ENCODE measurements around the gene FBXL16. TPM values are rescaled to one million over a fixed set of nuclear protein-coding genes. Genes with fewer than 3 reads are reported as not detected.

Gene FBXL16
- total RNA-seq, 6 experiments from 2014 or later, result 0.05 to 2.3 (median 1.7) TPM; not detected in 3

DNA sequence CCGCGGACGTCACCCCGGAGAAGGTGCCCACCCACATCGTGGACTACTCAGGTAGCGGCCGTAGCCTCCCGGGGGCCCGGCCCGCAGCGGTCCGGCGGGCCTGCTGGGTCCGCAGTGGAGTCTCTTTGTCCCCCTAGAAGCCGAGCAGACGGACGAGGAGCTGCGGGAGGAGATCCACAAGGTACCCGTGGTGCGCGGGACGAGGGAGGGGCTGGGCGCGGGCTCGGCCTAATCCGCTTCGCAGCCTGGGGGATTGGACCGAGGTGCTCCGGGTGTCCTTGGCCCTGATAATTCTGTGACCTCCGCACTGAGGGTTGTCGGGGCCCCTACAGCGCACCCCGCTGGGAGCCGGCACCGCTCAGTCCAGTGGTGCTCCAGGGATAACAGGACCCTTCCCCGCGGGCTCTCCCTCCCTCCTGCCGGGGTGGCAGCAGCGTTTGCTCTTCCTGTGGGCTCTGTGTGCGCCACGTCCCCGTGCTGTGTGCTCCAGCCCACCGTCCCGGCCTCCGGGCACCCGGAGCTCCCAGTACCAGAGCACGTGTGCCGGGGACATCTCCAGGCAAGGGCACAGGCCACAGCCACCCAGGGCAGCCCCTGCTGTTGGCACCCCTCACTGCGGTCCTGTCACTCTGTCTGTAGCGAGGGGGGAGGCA lies 37.0 kb downstream of the FBXL16 start:
- Histone ChIP-seq H3K27ac (peak overlapping the region; percentile 56 to 82 (median 65)), H3K27me3 (no peaks in the 10 kb centered on the region), H3K4me3 (peak overlapping the region; percentile 96 to 98 (median 97)), H3K36me3 (peaks cover 0 to 42% (median 15%) of the 10 kb centered on the region in 4 donors), H3K4me1 (peaks cover 0 to 15% (median 3%) of the 10 kb centered on the region in 4 donors), H3K9me3 (no peaks in the 10 kb centered on the region)
- intact Hi-C loops (cut with DNase I), result no loop called here
- ATAC-seq (peak in 1 of 4 donors; percentile 5), DNase-seq (no peak)
- no CpG with 5 or more reads among the region's 50 CpGs for WGBS (ENCODE audit: insufficient coverage, low coverage, low lambda C conversion rate, missing lambda C conversion rate)
- TF ChIP-seq, protein P1, sequence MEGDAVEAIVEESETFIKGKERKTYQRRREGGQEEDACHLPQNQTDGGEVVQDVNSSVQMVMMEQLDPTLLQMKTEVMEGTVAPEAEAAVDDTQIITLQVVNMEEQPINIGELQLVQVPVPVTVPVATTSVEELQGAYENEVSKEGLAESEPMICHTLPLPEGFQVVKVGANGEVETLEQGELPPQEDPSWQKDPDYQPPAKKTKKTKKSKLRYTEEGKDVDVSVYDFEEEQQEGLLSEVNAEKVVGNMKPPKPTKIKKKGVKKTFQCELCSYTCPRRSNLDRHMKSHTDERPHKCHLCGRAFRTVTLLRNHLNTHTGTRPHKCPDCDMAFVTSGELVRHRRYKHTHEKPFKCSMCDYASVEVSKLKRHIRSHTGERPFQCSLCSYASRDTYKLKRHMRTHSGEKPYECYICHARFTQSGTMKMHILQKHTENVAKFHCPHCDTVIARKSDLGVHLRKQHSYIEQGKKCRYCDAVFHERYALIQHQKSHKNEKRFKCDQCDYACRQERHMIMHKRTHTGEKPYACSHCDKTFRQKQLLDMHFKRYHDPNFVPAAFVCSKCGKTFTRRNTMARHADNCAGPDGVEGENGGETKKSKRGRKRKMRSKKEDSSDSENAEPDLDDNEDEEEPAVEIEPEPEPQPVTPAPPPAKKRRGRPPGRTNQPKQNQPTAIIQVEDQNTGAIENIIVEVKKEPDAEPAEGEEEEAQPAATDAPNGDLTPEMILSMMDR (IDR thresholded peaks at IDR 0.05), result no peak
- TF ChIP-seq POLR2A (IDR thresholded peaks at IDR 0.05), result no peak

DNA sequence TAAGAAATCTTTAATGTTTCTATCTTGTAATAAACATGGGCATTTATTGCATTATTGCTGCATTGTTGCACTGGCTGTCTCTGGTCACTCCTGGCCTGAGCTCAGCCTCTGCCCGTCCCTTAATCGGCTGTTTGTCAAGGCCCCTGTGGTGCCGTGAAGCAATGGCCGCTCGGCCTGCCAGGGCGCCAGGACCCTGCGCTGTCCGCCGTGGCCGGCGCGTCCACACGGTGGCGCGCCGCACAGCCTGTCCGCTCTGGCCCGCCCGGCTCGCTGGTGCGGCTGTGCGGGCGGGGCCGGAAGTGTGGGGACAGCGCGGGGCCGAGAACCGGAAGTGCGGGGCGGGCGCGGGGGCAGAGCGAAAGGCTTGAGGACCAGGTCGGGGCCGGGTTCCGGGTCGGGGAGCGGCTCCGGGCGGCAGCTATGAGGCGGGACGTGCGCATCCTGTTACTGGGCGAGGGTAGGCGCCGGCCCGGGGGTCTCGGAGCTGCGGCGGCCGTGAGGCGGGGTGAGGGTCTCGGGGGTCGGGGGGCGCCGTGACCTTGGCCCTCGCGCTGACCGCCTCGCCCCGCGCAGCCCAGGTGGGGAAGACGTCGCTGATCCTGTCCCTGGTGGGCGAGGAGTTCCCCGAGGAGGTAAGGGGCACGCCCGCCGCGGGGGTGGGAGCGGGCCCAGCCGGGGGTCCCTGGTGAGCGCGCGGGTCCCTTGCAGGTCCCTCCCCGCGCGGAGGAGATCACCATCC lies 37.7 kb downstream of the FBXL16 start, which contains the start of gene RHOT2:
RHOT2 (plus strand) TSS at position 353 of the 739 bp plus-strand sequence; CDS start at position 421, 68 bp downstream.
- peak; percentile 63 for TF ChIP-seq POLR2A (IDR thresholded peaks at IDR 0.05)
- TF ChIP-seq, protein P1 (IDR thresholded peaks at IDR 0.05), result peak; percentile 89 to 95 (median 92)
- peak; percentile 93 to 95 (median 94) for DNase-seq
- ATAC-seq, result peak; percentile 93 to 98 (median 94)
- H3K4me1 ChIP-seq, result peaks cover 0 to 15% (median 3%) of the 10 kb centered on the region in 4 donors
- H3K27ac ChIP-seq, result peak within 1 kb of the TSS; percentile 56 to 82 (median 65)
- H3K4me3 ChIP-seq, result peak within 1 kb of the TSS; percentile 96 to 98 (median 97)
- H3K9me3 ChIP-seq, result no peaks in the 10 kb centered on the region
- peaks cover 0 to 35% (median 15%) of the 10 kb centered on the region in 4 donors for H3K36me3 ChIP-seq
- intact Hi-C loops (cut with DNase I), result no loop called here
- WGBS (ENCODE audit: insufficient coverage, low coverage, low lambda C conversion rate, missing lambda C conversion rate), result 2% methylated on average over 10 of the region's 78 CpGs
- no peaks in the 10 kb centered on the region for H3K27me3 ChIP-seq

DNA sequence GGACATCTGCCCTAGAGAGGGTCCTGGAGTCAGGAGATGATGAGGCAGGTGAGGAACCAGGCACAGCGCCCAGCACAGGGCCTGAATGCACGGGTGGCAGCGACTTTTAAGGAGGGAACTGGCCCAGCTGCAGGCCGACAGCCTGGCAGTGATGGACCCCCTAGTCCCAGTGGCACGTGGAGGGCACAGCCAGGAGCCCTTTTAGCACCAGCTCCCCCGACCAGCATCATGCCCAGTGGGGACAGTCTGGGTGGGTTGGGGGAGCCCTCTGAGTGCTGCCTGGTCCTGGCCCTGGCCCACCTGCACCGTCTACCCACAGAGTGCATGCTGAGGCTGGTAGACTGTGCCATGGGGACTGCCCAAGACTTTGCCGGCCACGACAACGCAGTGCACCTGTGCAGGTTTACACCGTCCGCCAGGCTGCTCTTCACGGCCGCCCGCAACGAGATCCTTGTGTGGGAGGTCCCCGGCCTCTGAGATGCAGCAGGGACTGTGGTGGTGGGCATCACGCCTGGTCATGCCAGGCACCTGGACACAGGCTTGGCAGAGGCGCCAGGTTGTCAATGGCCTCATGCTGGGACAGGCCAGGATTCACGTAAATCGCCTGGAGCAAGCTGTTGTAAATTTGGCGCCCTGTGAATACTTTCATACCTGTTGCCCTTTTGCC lies 38.4 kb downstream of the FBXL16 start:
- peaks cover 0 to 15% (median 3%) of the 10 kb centered on the region in 4 donors for H3K4me1 ChIP-seq
- H3K9me3 ChIP-seq, result no peaks in the 10 kb centered on the region
- WGBS (ENCODE audit: insufficient coverage, low coverage, low lambda C conversion rate, missing lambda C conversion rate), result 52% methylated on average over 4 of the region's 22 CpGs
- peak overlapping the region in 1 of 3 donors; percentile 65 for H3K27ac ChIP-seq
- intact Hi-C loops (cut with DNase I), result no loop called here
- ATAC-seq (no peak), DNase-seq (no peak)
- peaks cover 0 to 28% (median 10%) of the 10 kb centered on the region in 4 donors for H3K36me3 ChIP-seq
- no peaks in the 10 kb centered on the region for H3K27me3 ChIP-seq
- TF ChIP-seq POLR2A (IDR thresholded peaks at IDR 0.05), result no peak
- TF ChIP-seq, protein P1 (IDR thresholded peaks at IDR 0.05), result no peak
- H3K4me3 ChIP-seq, result peak overlapping the region in 1 of 3 donors; percentile 97

DNA sequence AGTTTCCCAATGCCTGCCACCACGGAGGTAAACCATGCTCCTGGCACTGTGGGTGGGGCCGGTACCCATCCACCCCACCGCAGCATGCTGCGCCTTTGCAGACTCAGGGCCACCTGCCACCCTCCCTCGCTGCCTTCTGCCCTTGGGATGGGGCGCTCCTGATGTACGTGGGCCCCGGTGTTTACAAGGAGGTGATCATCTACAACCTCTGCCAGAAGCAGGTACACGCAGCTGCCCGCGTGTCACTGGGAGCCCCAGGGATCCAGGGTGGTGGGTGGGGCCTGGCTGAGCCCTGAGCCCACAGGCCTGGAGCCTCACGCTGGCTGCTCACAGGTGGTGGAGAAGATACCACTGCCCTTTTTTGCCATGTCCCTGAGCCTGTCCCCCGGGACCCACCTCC lies 39.0 kb downstream of the FBXL16 start:
- no peak for DNase-seq
- no CpG with 5 or more reads among the region's 13 CpGs for WGBS (ENCODE audit: insufficient coverage, low coverage, low lambda C conversion rate, missing lambda C conversion rate)
- Histone ChIP-seq H3K27ac (no peak overlapping the region), H3K9me3 (no peaks in the 10 kb centered on the region), H3K27me3 (no peaks in the 10 kb centered on the region), H3K4me3 (no peak overlapping the region), H3K36me3 (peaks cover 0 to 22% (median 7%) of the 10 kb centered on the region in 4 donors), H3K4me1 (peaks cover 0 to 19% (median 3%) of the 10 kb centered on the region in 4 donors)
- TF ChIP-seq, protein P1 (IDR thresholded peaks at IDR 0.05), result no peak
- TF ChIP-seq POLR2A (IDR thresholded peaks at IDR 0.05), result no peak
- intact Hi-C loops (cut with DNase I), result no loop called here
- no peak for ATAC-seq

Measured in right lobe of liver (tissue), 6 donors.